ENCODE measurements around the gene PLEK2. TPM values are rescaled to one million over a fixed set of nuclear protein-coding genes. Genes with fewer than 3 reads are reported as not detected.

Gene PLEK2
- total RNA-seq, 1 donor from 2014 or later, result not detected

GRCh38 chr14:67365476-67365875 is 46.5 kb downstream of the PLEK2 start:
- Mint-ChIP-seq H3K9me3 (no peaks in the 10 kb centered on the region), H3K4me3 (no peak overlapping the region), H3K27ac (ENCODE audit: unreplicated experiment) (no peak overlapping the region), H3K4me1 (peaks cover 11% of the 10 kb centered on the region), H3K36me3 (ENCODE audit: low read depth) (peaks cover 7% of the 10 kb centered on the region), H3K27me3 (ENCODE audit: low read depth) (no peaks in the 10 kb centered on the region)
- no peak for DNase-seq (ENCODE audit: low read depth, low spot score)
- TF ChIP-seq CTCF (conservative IDR thresholded peaks at IDR 0.05), result no peak

- no peak for TF ChIP-seq CTCF (conservative IDR thresholded peaks at IDR 0.05)
- DNase-seq (ENCODE audit: low read depth, low spot score), result no peak
- Mint-ChIP-seq H3K4me3 (peak overlapping the region; percentile 99), H3K36me3 (ENCODE audit: low read depth) (peaks cover 3% of the 10 kb centered on the region), H3K9me3 (no peaks in the 10 kb centered on the region), H3K27me3 (ENCODE audit: low read depth) (no peaks in the 10 kb centered on the region), H3K27ac (ENCODE audit: unreplicated experiment) (peak overlapping the region; percentile 97), H3K4me1 (peaks cover 42% of the 10 kb centered on the region)
Measured at GRCh38 chr14:67360470-67361206, 51.3 kb downstream of the PLEK2 start.

GRCh38 chr14:67359775-67360469 is 52.0 kb downstream of the PLEK2 start, which contains the start of the genes ATP6V1D and EIF2S1:
Gene ATP6V1D (minus strand): TSS chr14:67359804. CDS start chr14:67359698, 106 bp downstream.
Gene EIF2S1 (plus strand): TSS chr14:67360328. CDS start chr14:67364768, 4,440 bp downstream.
- H3K27me3 Mint-ChIP-seq (ENCODE audit: low read depth), result no peaks in the 10 kb centered on the region
- H3K4me3 Mint-ChIP-seq, result peak within 1 kb of the TSS; percentile 99
- peaks cover 42% of the 10 kb centered on the region for H3K4me1 Mint-ChIP-seq
- H3K27ac Mint-ChIP-seq (ENCODE audit: unreplicated experiment), result peak within 1 kb of the TSS; percentile 97
- no peaks in the 10 kb centered on the region for H3K36me3 Mint-ChIP-seq (ENCODE audit: low read depth)
- peak; percentile 100 for TF ChIP-seq CTCF (conservative IDR thresholded peaks at IDR 0.05)
- peak; percentile 96 for DNase-seq (ENCODE audit: low read depth, low spot score)
- H3K9me3 Mint-ChIP-seq, result no peaks in the 10 kb centered on the region

GRCh38 chr14:67358924-67359774 is 52.8 kb downstream of the PLEK2 start:
- TF ChIP-seq CTCF (conservative IDR thresholded peaks at IDR 0.05), result no peak
- H3K36me3 Mint-ChIP-seq (ENCODE audit: low read depth), result no peaks in the 10 kb centered on the region
- H3K27me3 Mint-ChIP-seq (ENCODE audit: low read depth), result no peaks in the 10 kb centered on the region
- H3K4me3 Mint-ChIP-seq, result peak overlapping the region; percentile 99
- no peaks in the 10 kb centered on the region for H3K9me3 Mint-ChIP-seq
- H3K4me1 Mint-ChIP-seq, result peaks cover 42% of the 10 kb centered on the region
- H3K27ac Mint-ChIP-seq (ENCODE audit: unreplicated experiment), result peak overlapping the region; percentile 97
- no peak for DNase-seq (ENCODE audit: low read depth, low spot score)

- Mint-ChIP-seq H3K4me1 (peaks cover 42% of the 10 kb centered on the region), H3K36me3 (ENCODE audit: low read depth) (no peaks in the 10 kb centered on the region), H3K4me3 (peak overlapping the region; percentile 99), H3K27me3 (ENCODE audit: low read depth) (no peaks in the 10 kb centered on the region), H3K9me3 (no peaks in the 10 kb centered on the region), H3K27ac (ENCODE audit: unreplicated experiment) (no peak overlapping the region)
- no peak for DNase-seq (ENCODE audit: low read depth, low spot score)
- no peak for TF ChIP-seq CTCF (conservative IDR thresholded peaks at IDR 0.05)
Measured at GRCh38 chr14:67357969-67358354, 54.0 kb downstream of the PLEK2 start.

Data from neural crest cell (in vitro differentiated cells).